Measurements from ENCODE around the gene IQGAP2.

The IQGAP2 gene

DNA sequence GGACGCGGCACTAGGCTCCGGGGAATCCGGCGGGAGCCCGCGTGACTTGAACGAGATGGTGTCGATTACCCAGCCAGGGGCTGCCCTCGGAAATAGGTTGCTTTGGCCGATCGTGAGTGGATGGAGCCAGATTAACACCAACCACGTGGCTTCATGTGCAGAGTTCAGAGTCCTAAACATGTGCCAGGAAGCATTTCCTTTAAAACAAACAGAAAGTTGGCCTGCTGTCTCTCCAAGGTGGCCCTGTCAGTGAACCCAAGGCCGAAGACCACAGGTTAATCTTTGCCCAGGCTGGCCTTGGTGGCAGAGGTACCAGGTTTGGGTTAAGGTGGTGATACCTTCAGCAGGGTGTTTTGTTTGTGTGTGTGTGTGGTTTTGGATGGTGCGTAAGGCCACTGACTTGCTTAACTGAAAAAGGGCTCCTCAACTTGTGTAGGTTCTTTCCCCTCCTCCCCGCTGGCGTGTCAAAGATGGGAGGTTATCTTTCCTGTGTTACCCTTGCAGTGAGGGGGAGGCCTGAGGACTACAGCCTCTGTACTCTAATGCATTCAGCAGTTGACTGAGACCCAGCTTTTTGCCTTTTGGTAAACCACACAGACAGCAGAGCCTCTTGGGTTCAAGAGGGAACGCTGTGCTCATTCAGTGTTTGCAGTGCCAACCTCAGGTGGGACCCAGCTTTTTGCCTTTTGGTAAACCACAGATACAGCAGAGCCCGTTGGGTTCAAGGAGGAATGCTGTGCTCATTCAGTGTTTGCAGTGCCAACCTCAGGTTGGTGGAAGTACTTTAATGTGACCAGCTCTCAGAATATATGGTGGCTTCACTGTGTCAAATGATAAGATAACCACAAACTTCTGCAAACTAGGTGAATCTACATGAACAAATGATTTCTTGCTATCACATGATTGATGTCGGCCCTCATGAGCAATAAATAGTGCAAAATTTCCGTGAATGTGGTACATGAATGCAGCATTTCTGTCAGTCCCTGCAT lies 1.4 kb downstream of the IQGAP2 start:
- no peak overlapping the region for H3K4me3 ChIP-seq (ENCODE audit: low read depth, low read length)
- H3K36me3 ChIP-seq = no peaks in the 10 kb centered on the region
- no peak for DNase-seq
- H3K9me3 ChIP-seq = no peaks in the 10 kb centered on the region
- no peaks in the 10 kb centered on the region for H3K4me1 ChIP-seq
- H3K27me3 ChIP-seq = peaks cover 68% of the 10 kb centered on the region
- TF ChIP-seq, protein P1, sequence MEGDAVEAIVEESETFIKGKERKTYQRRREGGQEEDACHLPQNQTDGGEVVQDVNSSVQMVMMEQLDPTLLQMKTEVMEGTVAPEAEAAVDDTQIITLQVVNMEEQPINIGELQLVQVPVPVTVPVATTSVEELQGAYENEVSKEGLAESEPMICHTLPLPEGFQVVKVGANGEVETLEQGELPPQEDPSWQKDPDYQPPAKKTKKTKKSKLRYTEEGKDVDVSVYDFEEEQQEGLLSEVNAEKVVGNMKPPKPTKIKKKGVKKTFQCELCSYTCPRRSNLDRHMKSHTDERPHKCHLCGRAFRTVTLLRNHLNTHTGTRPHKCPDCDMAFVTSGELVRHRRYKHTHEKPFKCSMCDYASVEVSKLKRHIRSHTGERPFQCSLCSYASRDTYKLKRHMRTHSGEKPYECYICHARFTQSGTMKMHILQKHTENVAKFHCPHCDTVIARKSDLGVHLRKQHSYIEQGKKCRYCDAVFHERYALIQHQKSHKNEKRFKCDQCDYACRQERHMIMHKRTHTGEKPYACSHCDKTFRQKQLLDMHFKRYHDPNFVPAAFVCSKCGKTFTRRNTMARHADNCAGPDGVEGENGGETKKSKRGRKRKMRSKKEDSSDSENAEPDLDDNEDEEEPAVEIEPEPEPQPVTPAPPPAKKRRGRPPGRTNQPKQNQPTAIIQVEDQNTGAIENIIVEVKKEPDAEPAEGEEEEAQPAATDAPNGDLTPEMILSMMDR (IDR thresholded peaks at IDR 0.05; ENCODE audit: low read depth, low read length) = no peak

DNA sequence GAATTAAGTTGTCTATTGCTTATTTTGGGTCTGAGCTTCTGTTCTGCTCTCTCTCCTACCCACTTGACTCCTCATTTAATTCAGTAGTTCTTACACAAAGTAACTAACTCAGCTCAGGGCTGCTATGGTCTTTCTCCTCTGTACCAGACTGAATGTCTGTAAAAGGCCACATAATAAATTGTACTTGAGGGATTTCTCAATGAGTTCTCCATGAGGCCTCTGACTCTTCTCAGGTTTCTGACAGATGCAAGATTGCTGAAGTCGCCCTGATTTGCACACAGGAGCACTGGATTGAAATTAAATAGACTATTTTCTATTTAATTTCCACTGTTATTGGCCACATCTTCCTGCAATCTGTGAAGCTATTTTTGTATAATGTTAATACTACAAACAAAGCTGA lies 2.9 kb downstream of the IQGAP2 start:
- H3K4me1 ChIP-seq = no peaks in the 10 kb centered on the region
- H3K4me3 ChIP-seq (ENCODE audit: low read depth, low read length) = no peak overlapping the region

DNA sequence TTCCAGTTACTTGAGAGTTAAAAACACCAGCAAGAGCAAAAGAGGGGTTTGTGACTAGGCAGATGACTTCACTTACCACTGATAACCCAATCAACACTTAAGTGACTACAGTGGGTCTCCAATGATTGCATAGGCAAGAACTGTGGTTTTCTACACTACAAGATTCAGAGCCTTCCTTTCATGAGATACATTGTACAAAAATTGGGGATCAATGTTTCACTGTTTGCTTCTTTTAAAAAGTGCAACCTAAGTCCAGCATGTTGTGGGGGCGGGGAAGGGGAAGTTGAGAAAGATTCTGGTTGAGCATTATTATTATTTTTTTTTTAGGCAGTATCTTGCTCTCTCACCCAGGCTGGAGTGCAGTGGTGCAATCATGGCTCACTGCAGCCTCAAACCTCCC lies 3.6 kb downstream of the IQGAP2 start:
- H3K36me3 ChIP-seq = no peaks in the 10 kb centered on the region
- TF ChIP-seq, protein P1 (IDR thresholded peaks at IDR 0.05; ENCODE audit: low read depth, low read length) = no peak
- DNase-seq = no peak
- H3K27me3 ChIP-seq = peaks cover 50% of the 10 kb centered on the region
- no peak overlapping the region for H3K4me3 ChIP-seq (ENCODE audit: low read depth, low read length)
- no peaks in the 10 kb centered on the region for H3K4me1 ChIP-seq
- H3K9me3 ChIP-seq = no peaks in the 10 kb centered on the region

More for the DNA sequence above, 2.9 kb downstream of the IQGAP2 start:
- peaks cover 57% of the 10 kb centered on the region for H3K27me3 ChIP-seq
- H3K36me3 ChIP-seq = no peaks in the 10 kb centered on the region
- H3K9me3 ChIP-seq = no peaks in the 10 kb centered on the region
- DNase-seq = no peak
- TF ChIP-seq, protein P1 (IDR thresholded peaks at IDR 0.05; ENCODE audit: low read depth, low read length) = no peak

DNA sequence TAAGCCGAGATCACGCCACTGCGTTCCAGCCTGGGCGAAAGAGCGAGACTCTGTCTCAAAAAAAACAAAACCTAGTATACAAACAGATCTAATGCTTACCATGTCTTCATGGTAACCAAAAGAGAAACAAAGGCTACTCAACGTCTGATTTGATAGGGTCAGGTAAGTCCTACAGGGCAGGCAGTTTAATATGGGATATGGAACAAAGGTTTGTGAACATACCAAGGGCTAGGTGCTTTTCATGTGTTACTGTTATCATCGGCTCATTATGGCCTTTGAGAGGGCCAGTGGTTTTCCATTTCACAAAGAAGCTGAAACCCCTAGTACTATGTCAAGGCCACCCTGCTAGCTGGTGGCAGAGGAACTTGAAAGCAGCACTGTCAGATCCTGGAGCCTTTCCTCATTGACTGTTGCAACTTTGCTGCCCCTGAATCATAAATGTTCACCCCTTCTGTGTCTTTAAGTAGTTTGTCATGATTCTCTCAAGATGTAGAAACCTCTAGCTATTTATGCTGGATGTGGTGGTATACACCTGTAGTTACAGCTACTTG lies 5.1 kb downstream of the IQGAP2 start:
- peaks cover 38% of the 10 kb centered on the region for H3K27me3 ChIP-seq
- DNase-seq = no peak
- no peak overlapping the region for H3K4me3 ChIP-seq (ENCODE audit: low read depth, low read length)
- TF ChIP-seq, protein P1 (IDR thresholded peaks at IDR 0.05; ENCODE audit: low read depth, low read length) = no peak
- no peaks in the 10 kb centered on the region for H3K4me1 ChIP-seq
- no peaks in the 10 kb centered on the region for H3K36me3 ChIP-seq
- no peaks in the 10 kb centered on the region for H3K9me3 ChIP-seq

DNA sequence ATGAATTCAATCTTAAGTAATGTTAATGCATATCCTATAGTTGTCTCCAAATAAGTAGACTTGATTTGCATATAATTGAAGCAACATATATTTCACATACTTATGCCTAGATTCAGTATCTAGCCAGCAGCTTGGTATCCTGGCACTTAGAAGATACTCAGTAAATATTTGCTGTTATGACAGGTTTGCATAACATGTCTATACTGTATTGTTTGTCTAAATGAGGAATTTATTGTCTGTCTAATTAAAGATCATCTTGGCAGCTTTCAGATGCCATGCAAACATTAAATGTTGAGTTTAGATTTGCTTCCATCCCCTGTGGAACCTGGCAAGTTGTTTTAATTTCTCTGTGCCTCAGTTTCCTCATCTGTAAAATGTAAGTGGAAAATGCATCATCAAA lies 9.4 kb downstream of the IQGAP2 start:
- H3K4me1 ChIP-seq = no peaks in the 10 kb centered on the region

More for the DNA sequence above, 9.4 kb downstream of the IQGAP2 start:
- H3K4me3 ChIP-seq (ENCODE audit: low read depth, low read length) = no peak overlapping the region
- no peak for DNase-seq
- TF ChIP-seq, protein P1 (IDR thresholded peaks at IDR 0.05; ENCODE audit: low read depth, low read length) = no peak
- no peaks in the 10 kb centered on the region; the same call in 1 of the 2 replicates for H3K27me3 ChIP-seq
- H3K9me3 ChIP-seq = no peaks in the 10 kb centered on the region
- no peaks in the 10 kb centered on the region for H3K36me3 ChIP-seq
